Stimulated activated CD8-positive, alpha-beta memory T cell treated with anti-CD3 and anti-CD28 coated beads, Interleukin-4, amount 100 ng/mL, for 48 hours (primary cell): ENCODE results near the gene METRNL.

Experiments
- DNase-seq: peaks from one replicate; pipeline ENCODE4 v3.0.0-alpha.2; 2020

The METRNL gene

GRCh38 chr17:83067718-83068261 lies 11.6 kb upstream of the METRNL start:
- DNase-seq, result no peak

GRCh38 chr17:83068641-83069570 lies 10.5 kb upstream of the METRNL start:
- DNase-seq, result no peak

DNA sequence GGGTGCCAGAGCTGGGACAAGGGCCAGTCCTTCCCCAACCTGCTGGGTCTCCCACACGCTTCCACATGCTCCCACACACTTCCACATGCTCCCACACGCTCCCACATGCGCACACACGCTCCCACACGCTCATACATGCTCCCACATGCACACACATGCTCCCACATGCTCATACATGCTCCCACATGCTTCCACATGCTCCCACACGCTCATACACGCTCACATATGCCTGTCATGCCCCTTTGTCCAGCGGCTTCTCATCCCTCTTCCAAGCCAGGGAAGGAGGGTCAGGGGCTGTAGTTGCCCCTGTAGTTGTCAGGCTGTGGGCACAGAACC lies 9.9 kb upstream of the METRNL start:
- DNase-seq, result no peak

DNA sequence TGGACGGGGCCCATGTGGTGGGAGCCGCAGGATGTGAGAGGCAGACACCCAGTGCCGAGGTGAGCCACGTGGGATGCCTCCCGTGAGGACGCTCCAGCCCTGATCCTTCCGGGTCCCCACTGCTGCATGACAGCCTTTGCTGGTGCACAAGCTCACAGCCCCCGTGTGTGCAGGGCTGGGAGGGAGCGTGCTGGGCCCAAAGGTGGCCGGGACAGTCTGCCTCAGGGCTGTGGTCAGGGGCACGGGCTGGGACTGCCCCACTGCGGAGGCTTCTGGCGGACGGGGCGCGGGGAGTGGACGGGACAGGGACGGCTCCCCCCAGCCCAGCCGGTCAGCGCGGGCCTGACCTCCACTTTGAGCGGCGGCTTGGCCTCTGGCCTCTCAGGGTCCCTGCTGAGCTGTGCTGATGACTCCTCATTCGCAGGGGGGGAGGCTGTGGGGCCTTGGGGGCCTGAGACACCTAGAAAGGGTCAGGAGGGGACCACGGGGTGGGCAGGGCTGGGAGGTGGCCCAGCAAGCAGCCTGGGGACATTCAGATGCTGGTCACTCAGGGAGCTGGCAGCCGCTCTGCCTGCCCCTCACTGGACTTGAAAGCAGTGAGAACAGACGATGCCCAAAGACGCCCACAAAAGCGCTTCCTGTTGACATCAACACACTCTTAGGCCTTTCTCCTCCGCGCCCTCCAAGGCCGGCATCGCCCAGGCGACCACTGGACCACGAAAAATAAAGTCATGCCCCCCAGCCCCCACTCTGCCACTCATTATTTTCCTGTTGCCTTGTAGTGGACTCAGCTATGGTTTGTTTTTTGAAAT lies 9.3 kb upstream of the METRNL start:
- no peak for DNase-seq

DNA sequence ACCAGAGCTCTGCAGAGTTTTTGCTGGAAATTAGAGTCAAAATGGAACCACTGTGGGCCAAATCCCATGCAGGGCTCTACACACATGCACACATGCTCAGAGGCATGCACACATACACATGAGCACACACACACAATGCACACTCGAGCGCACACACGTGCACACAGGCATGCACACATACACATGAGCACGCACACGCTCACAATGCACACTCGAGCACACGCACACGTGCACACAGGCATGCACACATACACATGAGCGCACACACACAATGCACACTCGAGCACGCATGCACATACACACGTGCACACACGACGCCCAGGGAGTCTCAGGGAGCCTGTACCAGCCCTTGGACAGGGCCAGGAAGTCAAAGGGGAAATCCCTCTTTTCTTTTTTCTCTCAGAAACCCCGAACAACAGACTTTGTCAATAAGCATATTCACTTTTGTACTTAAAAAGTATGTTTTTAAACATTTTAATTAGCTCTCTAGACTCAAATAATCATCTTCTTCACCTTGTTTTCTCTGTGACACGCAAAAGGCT lies 8.5 kb upstream of the METRNL start:
- DNase-seq, result no peak

DNA sequence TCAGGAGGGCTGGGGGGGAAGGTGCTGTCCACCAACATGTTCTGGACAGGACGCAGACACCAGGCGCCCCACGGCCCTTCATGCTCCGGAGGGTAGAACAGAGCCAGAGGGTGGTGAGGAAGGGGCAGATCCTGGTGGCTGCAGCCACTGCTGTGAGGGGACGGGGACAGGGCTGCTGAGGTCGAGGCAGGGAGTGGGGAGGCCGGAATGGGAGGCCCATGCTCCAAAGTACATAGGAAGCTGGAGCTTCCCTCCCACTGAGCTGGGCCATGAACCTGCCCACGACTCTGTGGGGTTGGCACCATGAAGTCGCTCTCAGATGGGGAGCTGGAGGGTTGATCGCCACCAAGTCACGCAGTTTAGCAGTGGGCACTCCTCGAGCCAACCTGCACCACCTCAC lies 8.0 kb upstream of the METRNL start:
- DNase-seq, result no peak

GRCh38 chr17:83071966-83072562 lies 7.3 kb upstream of the METRNL start:
- DNase-seq, result no peak

GRCh38 chr17:83072600-83073358 lies 6.6 kb upstream of the METRNL start:
- no peak for DNase-seq

DNA sequence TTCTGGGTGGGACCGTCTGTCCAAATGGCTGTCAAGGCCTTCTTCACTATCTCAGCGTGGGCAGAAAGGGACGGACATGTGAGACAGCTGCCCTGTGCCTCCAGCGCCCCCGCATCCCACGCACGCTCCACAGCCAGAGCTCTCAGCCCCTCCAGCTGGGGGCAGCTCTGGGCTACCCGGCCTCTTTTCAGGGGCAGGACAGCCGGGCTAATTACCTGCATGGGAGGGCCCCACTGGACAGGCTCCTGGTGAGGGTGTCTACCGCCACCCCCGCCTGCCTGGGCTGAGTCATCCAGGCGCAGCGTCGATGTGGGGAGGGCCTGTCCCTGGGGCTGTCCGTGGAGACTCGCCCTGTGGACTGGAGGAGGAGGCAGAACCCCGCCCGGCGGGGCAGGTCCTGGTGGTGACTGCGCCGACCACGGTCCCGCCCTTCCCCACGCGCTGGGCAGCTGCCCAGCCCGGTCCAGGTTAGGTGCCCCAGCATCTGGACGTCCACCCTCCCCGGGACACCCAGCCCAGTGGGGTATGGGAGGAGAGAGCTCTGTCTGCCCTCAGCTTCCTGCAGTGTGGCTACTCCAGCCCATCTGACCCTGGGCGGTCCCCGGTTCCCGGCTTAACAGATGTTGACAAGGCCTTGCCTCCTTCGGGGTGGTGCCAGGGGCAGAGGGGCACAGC lies 5.9 kb upstream of the METRNL start:
- DNase-seq, result no peak

GRCh38 chr17:83074486-83075223 lies 4.8 kb upstream of the METRNL start:
- DNase-seq, result no peak

- DNase-seq, result no peak
These were observed 4.0 kb upstream of the METRNL start for GRCh38 chr17:83075270-83075880.

- no peak for DNase-seq
These were observed 2.5 kb upstream of the METRNL start for GRCh38 chr17:83076938-83077337.

GRCh38 chr17:83077411-83077810 lies 2.0 kb upstream of the METRNL start:
- DNase-seq, result no peak

- no peak for DNase-seq
These were observed 1.5 kb upstream of the METRNL start for GRCh38 chr17:83077939-83078338.

DNA sequence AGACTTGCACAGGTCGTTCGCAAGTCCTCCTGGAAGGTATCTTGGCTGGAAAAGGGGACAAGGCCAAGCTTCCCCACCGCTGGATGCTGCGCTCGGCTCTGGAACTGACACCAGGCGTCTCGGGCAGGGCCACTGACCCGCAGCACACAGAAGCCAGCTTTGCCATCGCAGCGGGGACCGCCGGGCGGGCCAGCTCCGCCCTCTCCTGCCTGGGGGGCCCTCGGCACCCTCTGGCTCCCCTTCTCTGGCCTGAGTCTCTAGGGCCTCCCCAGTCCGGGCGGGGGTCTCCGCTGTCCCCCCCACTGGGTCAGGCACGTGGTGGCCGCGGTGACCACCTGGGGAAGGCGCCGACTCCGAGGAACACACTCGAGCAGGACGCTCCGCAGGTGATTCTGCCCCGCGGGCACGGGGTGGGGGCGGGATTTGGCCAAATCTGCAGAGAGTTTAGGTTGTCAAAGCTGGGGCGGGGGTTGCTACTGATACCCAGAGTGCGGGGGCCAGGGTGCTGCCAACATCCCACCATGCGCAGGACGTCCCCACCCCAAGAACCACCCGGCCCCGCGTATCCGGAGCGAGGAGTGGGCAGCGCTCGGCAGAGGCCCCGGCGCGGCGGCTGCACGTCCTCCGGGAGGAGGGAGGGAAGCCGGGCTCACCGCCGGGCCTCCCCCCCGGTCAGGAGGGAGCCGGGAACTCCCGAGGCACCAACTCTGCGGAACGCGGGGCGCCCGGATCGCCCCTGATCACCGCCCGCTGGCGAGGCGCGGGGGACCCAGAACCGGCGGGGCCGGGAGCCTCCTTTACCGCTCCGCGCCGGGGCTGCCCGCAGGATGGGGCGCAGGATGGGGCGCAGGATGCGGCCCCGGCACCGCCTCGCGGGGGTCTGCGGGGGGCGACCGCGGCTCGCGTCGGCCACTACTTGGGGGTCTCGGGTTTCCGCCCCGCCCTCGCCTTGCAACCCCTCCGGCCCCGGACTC lies 744 bp upstream of the METRNL start:
- peak; percentile 50 for DNase-seq

- no peak for DNase-seq
These were observed 563 bp downstream of the METRNL start for GRCh38 chr17:83079766-83080578.

- DNase-seq, result peak; percentile 60
These were observed 1.1 kb downstream of the METRNL start for GRCh38 chr17:83080579-83080857.

DNA sequence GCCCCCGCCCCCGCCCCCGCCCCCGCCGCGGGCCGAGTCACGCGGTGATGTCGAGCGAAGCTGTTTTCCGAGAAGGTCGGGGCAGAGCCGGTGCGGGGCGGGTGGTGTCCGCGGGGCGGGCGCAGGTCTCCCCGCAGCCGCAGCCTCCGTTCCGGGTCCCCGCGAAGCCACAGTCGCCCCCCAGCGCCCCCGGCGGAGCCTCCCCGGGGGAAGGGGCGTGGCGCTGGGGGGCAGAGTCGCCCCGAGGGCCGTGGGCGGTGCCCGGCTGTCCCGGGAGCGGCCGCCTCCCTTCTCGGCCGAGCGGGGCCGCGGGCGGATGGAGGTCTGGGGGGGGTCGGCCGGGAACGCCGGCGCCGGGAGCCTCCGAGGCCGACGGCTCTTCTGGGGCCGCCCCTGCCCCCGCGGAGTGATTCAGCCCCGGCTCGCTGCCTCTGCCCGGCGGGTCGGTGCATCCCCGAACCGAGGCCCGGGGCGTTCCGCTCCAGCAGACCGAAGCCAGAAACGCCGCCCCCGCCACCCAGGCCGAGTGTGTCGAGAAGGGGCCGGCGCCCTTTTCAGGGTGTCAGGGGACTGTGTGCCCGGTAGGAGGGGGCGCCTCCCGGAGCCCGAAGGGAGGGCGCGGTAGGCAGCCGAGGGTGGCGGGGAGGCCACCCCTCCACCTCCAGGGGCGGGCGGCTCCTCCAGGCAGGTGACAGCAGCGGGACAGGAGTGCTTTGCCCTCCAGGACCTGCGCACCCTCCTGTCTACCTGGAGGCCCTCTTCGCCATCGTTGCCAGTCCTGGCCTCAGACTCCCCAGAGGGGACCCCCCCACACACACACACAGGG lies 1.7 kb downstream of the METRNL start:
- peak; percentile 62 for DNase-seq
